Middle frontal gyrus (tissue), 1 donor: ENCODE data around the gene TMEM44.

Experiments
- DNase-seq: peaks from one replicate; pipeline ENCODE4 v3.0.0-alpha.2; 2015; ENCODE audit warnings: low spot score; ENCODE audit errors: extremely low spot score

The TMEM44 gene

DNA sequence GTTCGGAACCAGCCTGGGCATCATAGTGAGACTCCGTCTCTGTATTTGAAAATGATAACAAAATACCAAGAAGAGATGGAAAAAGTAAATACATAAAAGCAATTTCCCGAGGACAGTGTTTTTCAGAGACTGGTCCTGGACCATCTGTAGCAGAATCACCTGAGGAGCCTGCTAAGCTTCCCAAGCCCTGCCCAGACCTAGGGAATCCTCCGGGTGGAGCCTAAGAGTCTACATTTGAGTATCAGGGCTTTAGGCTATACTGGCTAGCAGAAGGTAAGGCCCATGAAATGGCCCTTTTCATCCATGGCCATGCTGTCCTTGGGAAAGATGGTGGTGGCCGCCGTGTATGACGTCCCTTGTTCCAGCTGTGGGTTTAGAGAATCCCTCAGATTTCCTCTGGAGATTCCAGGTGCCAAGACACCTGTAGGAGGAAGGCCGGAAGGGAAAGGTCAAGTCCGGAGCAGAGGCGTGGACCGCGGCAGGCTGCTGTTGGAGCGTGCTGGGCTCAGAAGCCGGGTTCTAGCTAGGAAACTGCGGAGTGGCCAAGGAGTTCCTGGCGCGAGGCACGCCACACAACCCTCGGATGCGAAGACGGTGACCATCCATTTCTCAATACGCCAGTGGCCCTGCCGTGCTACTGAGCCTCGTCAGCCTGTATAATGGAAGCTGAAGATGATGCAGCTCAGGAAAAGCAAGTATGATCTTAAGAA lies 50.9 kb downstream of the TMEM44 start:
- DNase-seq: no peak

DNA sequence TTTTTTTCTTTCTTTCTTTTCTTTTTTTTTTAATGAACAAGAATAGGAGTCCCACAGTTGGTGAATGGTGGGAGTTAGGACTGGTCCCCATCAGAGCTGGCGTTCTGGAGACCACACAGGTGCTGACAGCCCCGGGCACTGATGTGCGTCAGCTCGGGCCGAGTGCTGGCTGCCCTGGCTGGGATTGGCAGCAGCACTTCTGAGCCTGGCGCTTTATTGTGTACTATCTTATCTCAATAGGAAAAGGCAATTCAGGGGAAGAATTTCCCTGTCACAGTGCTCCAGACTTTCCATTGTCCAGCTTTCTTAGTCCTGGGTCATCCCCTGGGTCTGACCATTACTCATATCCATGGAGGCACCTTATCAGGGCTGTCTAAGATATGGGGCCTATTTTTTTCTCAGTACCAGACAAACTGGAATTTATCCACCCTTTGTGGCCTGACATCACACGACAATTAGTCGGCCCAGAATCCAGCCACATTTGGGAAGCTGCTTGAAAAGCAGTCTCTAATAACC lies 54.1 kb downstream of the TMEM44 start:
- no peak for DNase-seq

DNA sequence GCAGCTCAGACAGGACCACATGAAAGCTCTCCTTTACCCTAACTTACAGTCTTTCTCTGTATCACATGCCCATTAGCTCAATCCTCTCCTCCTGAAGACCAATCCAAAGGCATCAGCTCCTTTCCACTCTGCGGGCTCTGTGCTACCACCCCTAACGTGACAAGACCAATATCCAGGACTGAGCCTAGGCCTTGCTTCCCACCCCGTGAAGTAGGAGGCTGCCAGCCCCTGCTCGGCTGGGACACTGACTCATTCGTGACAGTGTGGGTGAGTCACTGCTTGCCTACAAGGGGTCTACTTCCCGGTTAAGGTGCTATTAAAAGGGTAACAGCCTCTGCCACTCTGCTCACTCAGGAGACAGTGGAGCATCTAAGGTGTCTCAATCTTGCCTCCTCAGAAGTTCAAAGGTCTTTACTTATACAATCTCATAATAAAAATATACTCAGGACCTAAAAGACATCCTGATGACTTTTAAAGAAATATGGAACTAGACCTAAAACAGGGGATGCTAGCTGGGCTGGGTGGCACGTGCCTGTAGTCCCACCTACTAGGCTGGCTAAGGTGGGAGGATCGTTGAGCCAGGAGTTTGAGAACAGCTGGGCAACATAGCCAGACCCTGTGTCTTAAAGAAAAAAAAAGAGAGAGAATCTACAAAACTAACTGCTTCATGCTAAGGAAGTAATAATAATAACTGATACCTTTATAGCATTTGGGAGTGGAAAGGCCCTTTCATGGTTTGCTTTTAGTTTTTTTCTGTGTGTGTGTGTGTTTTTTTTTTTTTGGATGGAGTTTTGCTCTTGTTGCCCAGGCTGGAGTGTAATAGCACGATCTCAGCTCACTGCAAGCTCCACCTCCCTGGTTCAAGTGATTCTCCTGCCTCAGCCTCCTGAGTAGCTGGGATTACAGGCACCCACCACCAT lies 55.0 kb downstream of the TMEM44 start:
- DNase-seq: no peak

DNA sequence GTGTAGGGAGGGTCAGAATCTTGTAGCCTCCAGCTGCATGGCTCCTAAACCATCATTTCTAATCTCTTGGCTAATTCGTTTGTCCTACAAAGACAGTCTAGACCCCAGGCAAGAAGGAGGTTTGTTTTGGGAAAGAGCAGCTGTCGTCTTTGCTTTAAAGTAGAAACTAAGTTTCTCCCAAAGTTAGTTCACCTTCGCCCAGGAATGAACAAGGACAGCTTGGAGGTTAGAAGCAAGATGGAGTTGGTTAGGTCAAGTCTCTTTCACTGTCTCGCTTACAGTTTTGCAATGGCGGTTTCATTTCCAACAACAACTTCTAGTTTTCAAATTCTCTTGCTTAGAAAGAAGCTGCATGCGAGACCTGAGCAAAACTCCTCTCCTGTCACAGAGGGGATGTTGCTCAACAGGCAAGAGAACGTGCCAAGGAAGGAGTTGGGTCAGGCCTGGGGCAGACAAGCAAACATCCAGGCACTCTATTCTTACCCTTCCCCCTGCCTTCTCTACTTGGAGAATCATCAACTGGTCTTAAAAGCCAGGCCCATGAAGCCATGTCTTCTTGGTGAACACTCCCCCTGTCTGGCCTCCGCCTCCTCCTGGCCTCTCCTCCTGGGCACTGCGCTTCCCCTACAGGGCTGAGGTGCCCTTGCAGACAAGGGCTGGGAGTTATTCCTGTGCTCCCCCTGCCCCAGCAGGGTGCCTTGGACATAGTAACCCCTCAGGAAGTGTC lies 57.6 kb downstream of the TMEM44 start:
- DNase-seq: no peak

DNA sequence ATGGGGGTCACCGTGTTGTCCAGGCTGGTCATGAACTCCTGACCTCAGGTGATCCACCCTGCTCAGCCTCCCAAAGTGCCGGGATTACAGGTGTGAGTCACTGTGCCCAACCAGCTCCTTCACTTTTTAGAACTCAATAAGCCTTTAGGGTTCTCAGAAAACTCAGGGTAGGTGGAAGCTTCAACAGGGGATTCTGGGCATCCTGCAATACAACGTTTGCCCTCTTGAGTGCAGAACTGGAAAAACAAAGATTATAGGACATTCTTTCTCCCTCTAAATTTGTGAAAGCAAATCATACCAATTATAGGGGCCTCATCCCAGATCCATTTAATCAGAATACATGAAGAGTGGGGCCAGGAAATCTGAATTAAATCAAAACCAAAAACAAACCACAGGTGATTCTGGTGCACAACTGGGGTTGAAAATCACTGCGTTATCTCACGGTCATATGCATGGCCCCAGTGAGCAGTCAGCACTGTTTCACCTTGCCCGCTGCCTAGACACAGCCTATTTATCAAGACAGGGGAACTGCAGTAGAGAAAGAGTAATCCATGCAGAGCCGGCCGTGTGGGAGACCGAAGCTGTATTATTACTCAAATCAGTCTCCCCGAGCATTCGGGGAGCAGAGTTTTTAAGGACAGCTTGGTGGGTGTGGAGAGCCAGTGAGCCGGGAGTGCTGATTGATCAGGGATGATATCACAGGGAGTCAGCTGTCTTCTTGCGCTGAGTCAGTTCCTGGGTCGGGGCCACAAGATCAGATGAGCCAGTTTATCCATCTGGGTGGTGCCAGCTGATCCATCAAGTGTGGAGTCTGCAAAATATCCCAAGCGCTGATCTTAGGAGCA lies 58.4 kb downstream of the TMEM44 start:
- no peak for DNase-seq

DNA sequence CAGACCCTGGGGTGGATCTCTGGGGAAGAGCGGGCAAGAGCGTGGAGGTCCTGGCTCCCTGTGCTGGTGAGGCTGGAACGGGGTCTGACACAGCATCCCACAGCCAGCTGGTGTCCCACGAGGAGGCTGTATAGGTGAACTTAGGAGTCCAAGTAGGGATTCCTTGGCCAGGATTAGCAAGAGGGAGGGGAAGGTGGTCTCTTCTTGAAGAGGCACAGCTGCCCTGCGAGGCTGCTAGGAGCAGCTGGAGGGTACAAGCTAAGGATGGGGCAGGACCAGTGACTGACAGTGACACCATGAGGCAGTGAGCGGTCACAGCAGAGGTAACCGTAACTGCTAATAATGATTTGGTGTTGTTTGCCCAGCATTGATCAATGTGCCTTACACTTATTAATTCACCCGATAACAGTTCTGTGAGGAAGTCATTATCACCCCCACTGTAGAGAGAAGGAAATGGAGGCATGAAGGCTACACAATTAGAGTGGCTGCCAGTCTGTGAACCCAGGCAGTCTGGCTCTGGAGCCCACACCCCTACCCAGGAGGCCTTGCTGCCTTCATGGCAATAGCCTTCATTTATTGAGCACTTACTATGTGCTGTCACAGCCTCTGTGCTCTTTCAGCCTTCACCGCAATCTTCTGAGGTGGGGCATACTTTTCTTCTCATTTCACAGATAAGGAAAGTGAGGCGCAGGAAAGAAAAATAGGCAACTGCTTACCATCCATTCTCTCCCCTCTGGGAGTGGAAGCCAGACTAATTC lies 59.4 kb downstream of the TMEM44 start:
- no peak for DNase-seq

DNA sequence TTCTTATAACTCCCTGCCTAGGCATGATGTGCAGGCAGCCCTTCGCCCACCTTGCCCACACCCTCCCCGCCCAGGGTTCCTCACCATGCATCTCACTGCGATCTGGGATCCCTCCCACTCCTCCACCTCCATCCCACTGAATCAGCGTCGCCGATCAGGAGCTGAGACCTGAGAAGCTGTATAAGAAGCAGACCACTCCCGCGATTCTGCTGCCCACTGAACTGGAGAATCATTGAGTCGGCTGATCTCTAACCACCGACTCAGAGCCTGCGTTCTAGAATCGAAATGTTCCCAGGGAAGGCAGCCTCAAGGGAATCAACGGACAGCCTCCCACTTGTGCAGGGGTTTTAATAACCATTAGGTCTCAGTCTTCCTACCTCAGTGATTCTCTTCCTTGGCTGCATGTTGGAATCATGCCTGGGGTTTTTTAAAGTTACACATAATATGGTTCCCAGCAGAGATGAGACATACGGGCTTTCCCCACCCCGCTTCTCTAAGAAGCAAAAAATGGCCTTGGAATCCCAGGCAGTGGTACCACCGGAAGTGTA lies 60.2 kb downstream of the TMEM44 start:
- no peak for DNase-seq

DNA sequence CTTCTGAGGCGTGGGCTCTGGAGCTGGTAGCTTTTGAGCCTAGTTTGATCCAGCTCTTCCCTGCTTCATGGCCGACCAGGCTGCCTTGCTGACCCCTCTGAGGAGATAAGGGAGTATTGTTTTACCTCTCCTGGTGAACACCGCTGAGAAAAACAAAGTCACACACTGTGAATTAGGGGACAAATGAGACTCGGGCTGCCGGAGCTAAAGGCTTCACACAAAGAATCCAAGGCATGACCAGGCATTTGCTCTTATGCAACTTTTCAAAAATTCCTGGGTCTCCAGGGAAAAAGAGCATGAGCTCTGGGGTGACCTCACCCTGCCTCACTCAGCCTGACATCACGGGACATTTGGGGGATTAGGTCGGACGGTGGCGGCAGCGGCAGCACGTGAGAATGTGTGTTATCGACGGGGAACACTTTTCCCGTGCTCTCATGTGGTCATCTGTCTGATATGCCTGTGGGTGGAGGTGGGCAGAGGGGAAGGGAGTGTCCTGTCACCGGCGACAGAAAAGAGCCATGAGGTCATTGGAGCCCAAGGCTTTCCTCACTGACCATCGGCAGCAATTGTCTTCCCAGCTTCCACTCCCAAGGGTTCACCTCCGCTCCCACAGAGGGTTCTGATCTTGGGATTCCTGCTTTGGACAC lies 61.0 kb downstream of the TMEM44 start:
- no peak for DNase-seq

DNA sequence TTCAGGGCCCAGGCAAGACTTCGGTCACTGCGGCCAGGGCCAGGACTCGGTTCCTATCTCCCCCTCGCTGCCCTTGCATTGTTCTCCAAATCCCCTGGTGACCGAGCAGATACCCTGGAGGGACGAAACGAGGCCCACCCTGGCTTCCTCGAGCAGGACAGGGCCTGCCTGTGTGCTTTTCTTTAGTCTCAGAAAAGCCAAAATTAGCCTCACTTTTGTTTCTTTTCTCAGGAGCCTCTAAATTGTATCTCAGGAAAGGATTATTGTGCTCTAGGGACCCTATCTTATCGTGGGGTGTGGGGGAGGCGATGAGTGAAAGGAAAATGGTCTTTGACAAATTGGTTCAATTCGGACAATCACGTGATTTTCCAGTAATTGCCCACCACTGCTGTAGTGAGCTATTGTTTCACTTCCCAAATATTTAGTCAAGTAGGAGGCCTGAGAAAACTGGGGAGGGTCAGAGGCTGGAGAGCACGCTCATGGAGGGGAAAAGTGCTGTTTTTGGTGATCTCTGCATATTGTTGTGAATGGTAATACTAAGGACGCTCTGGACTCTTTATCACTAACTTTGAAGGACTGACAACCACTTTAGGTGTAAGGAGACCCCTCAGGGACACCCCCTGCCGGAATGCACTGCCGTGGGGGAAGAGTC lies 61.6 kb downstream of the TMEM44 start:
- no peak for DNase-seq

DNA sequence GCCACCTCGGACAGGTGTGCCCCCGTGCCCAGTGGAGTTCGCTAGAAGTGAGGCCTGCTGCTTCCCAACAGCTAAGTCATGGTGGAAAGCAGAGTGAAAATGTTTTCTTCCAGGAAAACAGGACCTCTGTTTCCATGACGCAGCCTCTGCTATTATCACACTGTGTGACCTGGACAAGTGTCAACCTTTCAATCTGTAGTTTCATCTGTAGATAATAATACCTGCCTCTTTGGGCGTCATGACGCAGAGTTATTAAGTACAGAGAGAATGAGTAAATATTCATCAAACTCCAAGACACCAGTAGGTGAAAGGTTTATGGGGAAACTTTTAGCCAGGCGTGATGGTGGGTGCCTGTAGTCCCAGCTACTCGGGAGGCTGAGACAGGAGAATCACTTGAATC lies 62.3 kb downstream of the TMEM44 start:
- DNase-seq: no peak

DNA sequence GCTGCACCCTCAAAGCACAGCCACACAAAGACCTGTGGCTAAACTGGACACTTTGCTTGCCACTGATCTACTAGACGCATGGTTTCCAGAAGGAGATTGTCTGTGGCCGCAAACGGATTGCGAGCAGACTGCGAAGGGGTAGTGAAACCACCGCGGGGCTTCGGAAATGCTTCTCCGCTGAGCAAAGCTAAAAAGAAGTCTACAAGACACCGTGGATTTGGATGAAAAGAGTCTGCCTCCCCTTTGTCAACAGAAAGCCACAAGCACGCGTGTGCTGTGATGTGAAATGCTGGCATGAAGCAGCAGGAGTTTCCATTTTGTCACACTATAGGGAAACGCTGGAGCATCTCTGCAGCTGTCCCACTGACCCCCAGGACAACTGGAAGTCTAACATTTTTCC lies 63.0 kb downstream of the TMEM44 start:
- no peak for DNase-seq

DNA sequence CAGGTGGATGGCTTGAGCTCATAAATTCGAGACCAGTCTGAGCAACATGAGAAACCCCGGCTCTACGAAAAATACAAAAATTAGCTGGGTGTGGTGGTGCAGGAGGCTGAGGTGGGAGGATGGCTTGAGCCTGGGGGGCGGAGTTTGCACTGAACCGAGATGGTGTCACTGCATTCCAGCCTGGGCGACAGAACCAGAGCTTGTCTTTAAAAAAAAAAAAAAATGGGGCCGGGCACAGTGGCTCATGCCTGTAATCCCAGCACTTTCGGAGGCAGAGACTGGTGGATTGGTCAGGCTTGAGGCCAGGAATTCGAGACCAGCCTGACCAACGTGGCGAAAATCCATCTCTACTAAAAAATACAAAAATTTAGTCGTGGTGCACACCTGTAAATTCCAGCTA lies 64.0 kb downstream of the TMEM44 start:
- no peak for DNase-seq

DNA sequence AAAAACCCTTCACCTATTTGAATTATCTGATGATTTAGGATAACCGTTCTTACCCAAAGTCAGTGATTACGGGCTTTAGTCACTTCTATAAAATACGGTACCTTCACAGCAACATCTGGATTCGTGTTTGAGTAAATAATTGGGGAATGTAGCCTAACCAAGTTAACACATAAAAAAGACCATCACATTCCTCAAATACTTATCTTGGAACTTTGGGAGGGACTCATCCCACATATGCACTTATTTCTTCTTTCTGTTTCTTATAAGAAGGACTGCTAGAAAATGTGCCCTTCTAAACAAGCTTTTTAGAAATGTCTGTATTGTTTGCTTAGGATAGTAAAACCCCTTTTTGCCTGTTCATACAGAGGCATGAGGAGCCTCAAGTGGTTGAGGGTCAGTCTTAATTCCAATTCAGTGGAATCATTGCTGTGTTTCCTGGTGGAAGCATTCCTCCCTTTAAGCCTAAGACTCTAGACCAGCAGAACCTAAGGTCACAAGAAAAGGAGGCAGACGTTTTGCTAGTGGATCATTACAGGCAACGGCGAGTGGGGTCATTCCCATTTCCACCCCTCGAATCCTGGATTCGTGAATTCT lies 67.5 kb downstream of the TMEM44 start:
- DNase-seq: no peak

DNA sequence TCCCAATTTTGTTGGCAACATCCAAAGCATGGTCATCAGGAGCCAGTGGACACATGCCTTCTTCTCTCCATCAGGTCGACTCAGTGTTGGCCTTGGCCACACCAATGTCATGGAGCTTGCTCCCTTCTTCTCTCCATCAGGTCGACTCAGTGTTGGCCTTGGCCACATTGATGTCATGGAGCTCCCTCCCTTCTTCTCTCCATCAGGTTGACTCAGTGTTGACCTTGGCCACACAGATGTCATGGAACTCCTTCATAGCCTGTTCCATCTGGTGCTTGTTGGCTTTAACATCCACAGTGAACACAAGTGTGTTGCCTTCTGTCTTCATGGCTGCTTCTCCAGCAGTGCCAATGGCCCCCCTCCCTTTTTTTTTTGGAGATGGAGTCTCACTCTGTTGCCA lies 70.2 kb downstream of the TMEM44 start:
- no peak for DNase-seq

DNA sequence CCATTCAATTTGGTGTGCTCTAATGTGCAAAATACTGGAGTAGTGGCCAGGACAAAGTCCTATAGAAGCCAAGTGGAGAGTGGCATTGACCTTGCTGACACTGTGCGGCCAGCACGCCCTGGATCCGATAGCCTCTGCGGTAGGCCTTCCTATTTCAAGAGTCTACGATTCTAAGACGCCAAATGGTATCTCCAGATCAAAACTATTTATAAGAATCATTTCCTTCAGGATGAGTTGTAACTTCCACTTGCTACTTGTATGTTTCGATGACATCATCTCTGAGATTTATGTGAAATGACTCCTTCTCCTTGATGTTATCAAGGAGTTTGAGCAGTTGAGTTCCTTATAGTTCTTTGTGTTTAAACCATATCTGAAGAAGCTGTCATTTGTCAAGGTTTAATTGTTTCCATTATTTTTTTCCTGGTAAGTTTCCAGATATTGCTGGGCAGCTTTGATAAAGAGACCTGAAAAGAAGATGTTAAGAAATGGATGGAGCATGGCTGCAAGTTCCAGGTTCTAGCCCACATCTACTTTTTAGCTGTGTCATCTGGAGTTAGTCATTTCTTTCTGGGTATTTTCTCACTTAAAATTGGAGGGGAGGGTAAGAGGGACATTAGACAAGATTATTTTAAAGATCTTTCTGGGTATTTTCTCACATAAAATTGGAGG lies 71.8 kb downstream of the TMEM44 start:
- no peak for DNase-seq

DNA sequence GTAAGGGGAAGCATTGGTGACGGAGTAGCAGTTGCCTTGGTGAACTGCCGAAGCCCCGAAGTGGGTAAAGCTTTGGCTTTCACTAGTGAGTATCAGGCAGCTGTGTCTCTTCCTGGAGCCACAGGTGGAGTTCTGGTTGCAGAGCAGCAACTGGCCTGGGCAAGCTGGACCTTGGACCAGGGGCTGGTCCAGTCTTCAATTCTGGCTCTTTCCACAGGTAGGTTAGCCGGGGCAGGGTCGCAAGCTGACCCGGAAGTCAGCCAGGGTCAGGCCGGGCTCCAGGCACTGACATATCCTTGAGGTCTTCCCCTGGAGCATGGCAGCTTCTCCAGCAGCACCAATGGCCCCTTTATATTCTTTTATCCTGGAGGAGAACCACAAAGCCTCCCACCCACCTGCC lies 73.2 kb downstream of the TMEM44 start:
- no peak for DNase-seq

DNA sequence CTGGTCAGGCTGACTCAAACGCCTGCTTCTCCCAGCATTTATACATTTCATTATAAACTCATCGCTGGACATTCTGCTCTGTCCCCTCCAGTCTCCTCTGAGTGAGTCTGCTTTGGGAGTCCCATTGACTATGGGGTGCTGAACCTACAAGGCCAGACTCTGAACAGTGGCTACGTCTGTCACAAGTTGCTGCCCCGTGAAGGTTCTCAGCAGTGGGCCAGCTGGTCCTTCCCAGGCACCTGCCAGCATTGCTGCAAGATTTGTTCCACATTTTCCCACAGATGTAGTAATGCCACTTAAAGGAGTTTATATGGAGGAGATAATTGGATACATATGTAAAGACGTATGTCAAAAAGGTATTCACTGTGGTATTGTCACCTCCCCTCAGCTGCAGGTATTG lies 73.7 kb downstream of the TMEM44 start:
- no peak for DNase-seq
